Heart left ventricle (tissue), 16 donors: Measurements from ENCODE around the gene SLCO3A1. TPM values are rescaled to one million over a fixed set of nuclear protein-coding genes. Genes with fewer than 3 reads are reported as not detected.

Experiments used
- ATAC-seq, 4 donors: fragments of 200-7000 bp; cut with Tn5 transposase; one replicate each; pipeline ENCODE4 v1.9.1; 2020 to 2022; ENCODE audit warnings: moderate library complexity in 4 of 4, mild to moderate bottlenecking in 3 of 4, moderate number of reproducible peaks in 1 of 4
- DNase-seq, 5 donors: peaks; one replicate each; pipeline ENCODE4 v3.0.0-alpha.2; 2020
- H3K27ac ChIP-seq, 12 donors: fragments of 200-600 bp; sonication (generic) in 4 of 12; one replicate each; pipeline versions ENCODE4 v1.5.0 to v1.8.0; 2016 to 2022; ENCODE audit warnings: mild to moderate bottlenecking in 2 of 12
- H3K27me3 ChIP-seq, 9 donors: fragments of 200-600 bp; sonication (generic) in 2 of 9; one replicate each; pipeline versions ENCODE4 v1.5.1 to v1.8.0; 2016 to 2022; ENCODE audit warnings: mild to moderate bottlenecking in 3 of 9
- H3K36me3 ChIP-seq, 9 donors: fragments of 200-600 bp; sonication (generic) in 2 of 9; one replicate each; pipeline versions ENCODE4 v1.5.0 to v1.8.0; 2018 to 2022; ENCODE audit warnings: mild to moderate bottlenecking in 2 of 9
- H3K4me1 ChIP-seq, 12 donors: fragments of 200-600 bp; sonication (generic) in 4 of 12; one replicate each; pipeline versions ENCODE4 v1.5.0 to v1.8.0; 2016 to 2022; ENCODE audit warnings: mild to moderate bottlenecking in 3 of 12
- H3K4me3 ChIP-seq, 12 donors: fragments of 200-600 bp; sonication (generic) in 4 of 12; one replicate each; pipeline versions ENCODE4 v1.5.0 to v1.8.0; 2017 to 2022; ENCODE audit warnings: mild to moderate bottlenecking in 9 of 12, moderate library complexity in 4 of 12
- H3K9me3 ChIP-seq, 12 donors: fragments of 200-600 bp; sonication (generic) in 4 of 12; one replicate each; pipeline versions ENCODE4 v1.5.0 to v1.8.0; 2016 to 2022; ENCODE audit warnings: mild to moderate bottlenecking in 1 of 12
- CTCF ChIP-seq, 12 donors: fragments of 200-600 bp; sonication (generic) in 4 of 12; IDR thresholded peaks; one replicate each; pipeline versions ENCODE4 v1.5.0 to v1.8.0; 2018 to 2022; ENCODE audit warnings: antibody characterized with exemption in 12 of 12, mild to moderate bottlenecking in 5 of 12
- POLR2A ChIP-seq, 2 donors: fragments of 450-650 bp; IDR thresholded peaks; one replicate each; pipeline ENCODE4 v1.6.1; 2017; ENCODE audit warnings: antibody characterized with exemption in 2 of 2, mild to moderate bottlenecking in 2 of 2, moderate library complexity in 2 of 2
- WGBS, 4 donors: extraction: QIAGEN DNeasy Blood & Tissue Kit in 2 of 4; methylation state at CpG; one replicate each; pipeline versions ENCODE4 v1.1.5 to v1.1.7; 2013 to 2018; 5-methylcytosine and 5-hydroxymethylcytosine counted together
- intact Hi-C, 10 donors: fragments of 100-400 bp; cut with DNase I; formaldehyde crosslinking; loops; one replicate each; pipeline versions ENCODE4 v1.11.1 to v1.14.2; 2022
- polyA plus RNA-seq, 2 donors: library from polyadenylated mRNA; stranded (reverse); fragments of 200-250 nt; gene quantifications; one replicate each; pipeline ENCODE4 v1.2.3, GENCODE V29; 2013
- total RNA-seq, 9 donors: library from RNA; depleted of rRNA in 2 of 9; stranded (reverse); fragments of >200 nt in 2 of 9; fragmentation: NEBNext Ultra II Directional in 3 of 9; extraction: Animal tissue kit (Norgen Biotek cat#: 25700) in 3 of 9; gene quantifications; one replicate each; pipeline versions ENCODE4 v1.1.0 to v1.2.4, GENCODE V29; 2016 to 2023
- donor health status: ischemic (EF 13 %, LVEDD 7.1; RV severe dilation, severe dysfunction).
- donor health status: healthy with polysubstance abuse.
- donor health status: DM: no; HTN: yes; CAD: no.
- donor health status: DM: no; HTN: no; CAD: no.
- donor health status: ischemic (EF 25% LVEDD 6.9; RV normal size, moderate dysfunction).
- donor health status: ischemic (EF 25% LVEDD 5.7; RV mildly dilated, moderate dysfunction).
- donor health status: healthy.
- donor health status: DM: yes; HTN: yes; CAD: no.
- donor health status: ischemic (EF 35%, LVEDD 5.7; RV mildly dilated, moderate dysfunction).
- donor health status: nonischemic (EF 11% LVEDD 7.7; RV severe dilation, severe dysfunction).
- donor health status: DM: yes; HTN: yes; CAD: no.
- donor health status: PGD.
- donor health status: ischemic (EF 29% LVEDD 5.4; RV normal size, mild dysfunction).
- donor health status: nonischemic (EF 23%, LVEDD 6.1; RV moderate dilation, normal function).

The SLCO3A1 gene
- total and polyA plus RNA-seq, 11 donors = 26.3 to 64.2 (median 50.2) TPM

GRCh38 chr15:91866971-91867372 lies 13.5 kb downstream of the SLCO3A1 start:
- peak; percentile 67 to 89 (median 81) for DNase-seq
- intact Hi-C loops = loop anchor here in 5 of 10 donors (1.0 to 10.0 kb wide), 6 partner anchors 14 to 205 kb away; partner anchors contain the start of gene SLCO3A1 (in 1 of the 5)
- H3K27ac ChIP-seq = peak overlapping the region; percentile 69 to 93 (median 85)
- H3K27me3 ChIP-seq = no peaks in the 10 kb centered on the region
- WGBS, 4 donors = 31 to 45% (median 38%) methylated on average over 8 of the region's 8 CpGs
- H3K4me1 ChIP-seq = peaks cover 23 to 94% (median 72%) of the 10 kb centered on the region in 12 donors
- peak overlapping the region in 3 of 12 donors; percentile 1 to 19 (median 12) for H3K4me3 ChIP-seq
- ATAC-seq = peak; percentile 81 to 95 (median 88)
- no peak for TF ChIP-seq CTCF (IDR thresholded peaks at IDR 0.05)
- no peak for TF ChIP-seq POLR2A (IDR thresholded peaks at IDR 0.05)
- peaks cover 0 to 9% (median 0%) of the 10 kb centered on the region in 12 donors for H3K9me3 ChIP-seq
- H3K36me3 ChIP-seq = no peaks in the 10 kb centered on the region

GRCh38 chr15:91867581-91868026 lies 14.1 kb downstream of the SLCO3A1 start:
- peaks cover 23 to 94% (median 70%) of the 10 kb centered on the region in 12 donors for H3K4me1 ChIP-seq
- peak; percentile 71 to 88 (median 82) for ATAC-seq
- H3K27ac ChIP-seq = peak overlapping the region; percentile 69 to 93 (median 85)
- DNase-seq = peak; percentile 77 to 87 (median 80)
- peaks cover 0 to 9% (median 0%) of the 10 kb centered on the region in 12 donors for H3K9me3 ChIP-seq
- H3K36me3 ChIP-seq = no peaks in the 10 kb centered on the region
- H3K4me3 ChIP-seq = peak overlapping the region in 4 of 12 donors; percentile 1 to 17 (median 10)
- no peaks in the 10 kb centered on the region for H3K27me3 ChIP-seq
- intact Hi-C loops = loop anchor here in 5 of 10 donors (1.0 to 10.0 kb wide), 6 partner anchors 14 to 205 kb away; partner anchors contain the start of gene SLCO3A1 (in 1 of the 5)
- WGBS, 4 donors = 13 to 31% (median 19%) methylated on average over 8 of the region's 8 CpGs
- TF ChIP-seq POLR2A (IDR thresholded peaks at IDR 0.05) (no peak), CTCF (IDR thresholded peaks at IDR 0.05) (no peak)

- intact Hi-C loops = loop anchor here in 1 of 10 donors (5.0 kb wide), 1 partner anchor 36 kb away; no protein-coding TSS in a partner anchor
- TF ChIP-seq POLR2A (IDR thresholded peaks at IDR 0.05) = no peak
- TF ChIP-seq CTCF (IDR thresholded peaks at IDR 0.05) = no peak
- Histone ChIP-seq H3K4me3 (no peak overlapping the region), H3K27ac (peak overlapping the region in 1 of 12 donors; percentile 15), H3K36me3 (peaks cover 0 to 6% (median 0%) of the 10 kb centered on the region in 9 donors), H3K9me3 (peaks cover 0 to 9% (median 0%) of the 10 kb centered on the region in 12 donors), H3K27me3 (no peaks in the 10 kb centered on the region), H3K4me1 (peaks cover 16 to 65% (median 44%) of the 10 kb centered on the region in 12 donors)
- no peak for ATAC-seq
- 79 to 88% (median 84%) methylated on average over 6 of the region's 6 CpGs for WGBS, 4 donors
- DNase-seq = no peak
Measured at GRCh38 chr15:91870876-91871537, 17.5 kb downstream of the SLCO3A1 start.

- intact Hi-C loops = loop anchor here in 1 of 10 donors (5.0 kb wide), 1 partner anchor 35 kb away; no protein-coding TSS in a partner anchor
- ATAC-seq (no peak), DNase-seq (no peak)
- Histone ChIP-seq H3K4me3 (peak overlapping the region in 1 of 12 donors; percentile 3), H3K27me3 (no peaks in the 10 kb centered on the region), H3K27ac (peak overlapping the region in 1 of 12 donors; percentile 15), H3K9me3 (peaks cover 0 to 9% (median 0%) of the 10 kb centered on the region in 12 donors), H3K36me3 (peaks cover 0 to 7% (median 0%) of the 10 kb centered on the region in 9 donors), H3K4me1 (peaks cover 10 to 57% (median 36%) of the 10 kb centered on the region in 12 donors)
- no peak for TF ChIP-seq CTCF (IDR thresholded peaks at IDR 0.05)
- no peak for TF ChIP-seq POLR2A (IDR thresholded peaks at IDR 0.05)
- 92 to 94% (median 93%) methylated on average over 5 of the region's 5 CpGs for WGBS, 4 donors
Measured at GRCh38 chr15:91871837-91872236, 18.3 kb downstream of the SLCO3A1 start.
